Measurements from ENCODE around the gene NMNAT2.
"Not testable (repeated sequence)": the region's sequence is repeated elsewhere in the genome, so short reads cannot be mapped to it uniquely, and the experiment has no call there.

Gene NMNAT2

GRCh38 chr1:183416850-183417771 is 1.1 kb downstream of the NMNAT2 start:
- no peak for DNase-seq

GRCh38 chr1:183414365-183414764 is 3.8 kb downstream of the NMNAT2 start:
- no peak for DNase-seq

GRCh38 chr1:183411091-183411490 is 7.1 kb downstream of the NMNAT2 start:
- DNase-seq: no peak

DNA sequence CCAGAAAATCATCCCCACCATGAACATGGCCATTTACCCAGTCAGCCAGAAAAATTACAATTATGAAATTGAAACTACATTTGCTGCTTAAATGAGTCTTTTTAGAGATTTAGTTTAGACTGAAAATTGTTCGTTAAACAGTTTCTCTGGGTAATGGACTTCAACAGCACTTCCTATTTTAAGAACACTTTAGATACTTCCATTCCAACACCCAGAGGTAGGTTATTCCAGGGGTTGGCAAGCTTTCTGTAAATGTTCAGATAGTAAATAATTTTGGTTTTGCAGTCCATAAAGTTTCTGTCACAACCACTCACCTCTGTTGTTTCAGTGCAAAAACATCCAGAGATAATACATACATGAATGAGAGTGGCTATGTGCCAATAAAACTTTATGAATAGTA is 10.2 kb downstream of the NMNAT2 start:
- no peak for DNase-seq

DNA sequence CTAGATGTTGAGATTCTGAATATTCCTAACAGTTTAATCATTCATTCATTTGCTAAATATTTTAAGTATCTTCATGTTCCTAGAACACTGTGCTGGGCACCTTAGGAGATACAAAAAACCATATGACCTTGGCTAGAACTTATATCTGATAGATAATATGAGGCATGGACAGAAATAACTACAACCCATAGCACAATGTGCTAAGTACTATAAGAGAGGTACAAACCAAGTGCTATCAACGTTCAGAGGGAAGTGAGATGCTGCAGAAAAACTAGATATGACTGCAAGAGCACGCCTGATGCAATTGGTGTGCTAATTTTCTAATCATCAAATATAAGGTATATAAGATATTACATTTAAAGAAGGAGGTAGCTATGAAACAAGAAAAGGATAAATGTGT is 10.7 kb downstream of the NMNAT2 start:
- no peak for DNase-seq

DNA sequence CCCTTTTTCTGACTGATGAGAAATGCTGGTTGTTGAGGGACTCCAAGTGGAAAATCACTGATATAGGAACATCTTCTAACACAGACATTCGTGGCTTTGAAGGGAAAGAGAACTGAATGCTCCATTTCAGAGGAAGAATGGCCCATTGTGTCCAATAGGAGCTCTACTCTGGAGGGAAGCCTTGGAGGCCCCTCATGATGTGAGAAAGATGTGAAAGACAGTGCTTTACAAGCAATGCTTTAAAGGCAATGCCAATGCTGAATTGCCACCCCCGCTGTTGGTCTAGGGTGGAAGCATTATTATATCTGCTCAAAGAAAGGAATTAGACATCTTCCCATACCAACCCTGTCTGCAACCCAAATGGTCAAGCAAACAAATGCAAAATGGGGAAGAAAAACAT is 13.7 kb downstream of the NMNAT2 start:
- no peak for DNase-seq

DNA sequence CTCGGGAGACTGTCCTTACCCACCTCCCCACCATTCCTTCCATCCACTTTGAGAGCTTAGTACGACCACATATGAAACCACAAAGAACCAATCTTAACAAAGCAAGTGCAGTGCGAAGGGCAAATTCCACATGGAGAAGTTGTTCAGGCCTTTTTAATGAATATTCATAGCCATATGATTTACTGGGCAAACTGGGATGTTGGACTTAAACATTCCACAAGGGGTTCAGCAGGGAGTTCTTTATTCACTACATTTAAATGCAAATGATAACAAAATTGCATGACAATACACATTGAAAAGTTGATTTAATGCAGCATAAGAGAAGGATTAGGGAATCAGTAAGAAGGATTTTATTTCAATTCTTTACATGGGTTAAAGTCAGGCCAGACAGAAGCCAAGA is 14.7 kb downstream of the NMNAT2 start:
- no peak for DNase-seq

- DNase-seq: not testable (repeated sequence)
Observed at GRCh38 chr1:183401565-183401964, 16.6 kb downstream of the NMNAT2 start.

DNA sequence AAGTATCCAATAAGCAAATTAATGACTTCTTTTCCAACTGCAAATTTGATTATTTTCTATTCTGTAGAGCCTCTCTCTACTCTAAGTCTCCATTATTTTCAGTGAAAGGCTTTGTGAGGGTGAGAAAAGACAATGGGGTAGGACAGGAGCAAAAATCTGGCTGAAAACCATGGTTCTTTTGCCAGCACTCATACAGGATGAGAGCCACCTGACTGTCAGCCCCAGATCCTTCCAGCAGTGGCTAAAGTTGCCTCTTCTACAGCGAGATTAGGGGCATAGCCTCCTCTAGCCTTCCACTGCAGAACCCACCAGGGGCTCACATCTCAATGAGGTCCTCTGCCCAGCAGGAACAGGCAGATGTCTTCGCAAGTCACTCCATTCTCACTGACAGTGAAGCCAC is 23.7 kb downstream of the NMNAT2 start:
- DNase-seq: no peak

DNA sequence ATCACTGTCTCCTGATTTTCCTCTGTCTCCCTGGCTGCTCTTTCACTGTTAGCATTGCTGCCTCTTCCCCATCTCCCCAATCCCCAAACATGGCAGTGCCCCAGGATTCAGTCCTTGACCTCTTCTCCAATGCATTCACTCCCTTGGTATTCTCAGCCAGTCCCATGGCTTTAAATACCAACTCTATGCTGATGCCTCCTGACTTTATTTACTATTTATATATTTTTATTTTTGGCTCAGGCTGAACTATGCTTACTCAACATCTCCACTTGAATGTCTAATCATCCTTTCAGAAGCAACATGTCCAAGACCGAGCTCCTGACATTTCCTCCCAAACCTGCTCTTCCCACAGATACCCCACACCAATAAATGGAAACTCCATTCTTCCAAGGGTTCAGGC is 26.3 kb downstream of the NMNAT2 start:
- no peak for DNase-seq

GRCh38 chr1:183390561-183390960 is 27.6 kb downstream of the NMNAT2 start:
- DNase-seq: no peak

DNA sequence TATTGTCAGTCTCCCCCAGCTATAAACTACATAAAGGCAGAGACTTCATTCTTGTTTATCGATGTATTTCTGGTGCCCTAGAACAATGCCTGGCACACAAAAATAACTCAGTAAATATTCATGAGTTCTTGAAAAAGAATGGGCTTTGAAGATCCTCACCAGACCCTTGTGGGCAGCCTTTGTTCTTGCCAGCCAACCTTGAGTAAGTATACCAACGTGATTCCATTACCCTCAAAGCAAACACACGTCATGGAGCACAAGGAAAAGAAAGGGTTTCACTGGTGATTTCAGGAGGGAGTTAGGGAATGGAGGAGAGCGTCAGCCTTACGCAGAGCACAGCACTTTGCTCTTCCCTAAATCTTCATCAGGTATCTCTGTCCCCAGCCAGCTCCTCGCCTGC is 29.4 kb downstream of the NMNAT2 start:
- no peak for DNase-seq

DNA sequence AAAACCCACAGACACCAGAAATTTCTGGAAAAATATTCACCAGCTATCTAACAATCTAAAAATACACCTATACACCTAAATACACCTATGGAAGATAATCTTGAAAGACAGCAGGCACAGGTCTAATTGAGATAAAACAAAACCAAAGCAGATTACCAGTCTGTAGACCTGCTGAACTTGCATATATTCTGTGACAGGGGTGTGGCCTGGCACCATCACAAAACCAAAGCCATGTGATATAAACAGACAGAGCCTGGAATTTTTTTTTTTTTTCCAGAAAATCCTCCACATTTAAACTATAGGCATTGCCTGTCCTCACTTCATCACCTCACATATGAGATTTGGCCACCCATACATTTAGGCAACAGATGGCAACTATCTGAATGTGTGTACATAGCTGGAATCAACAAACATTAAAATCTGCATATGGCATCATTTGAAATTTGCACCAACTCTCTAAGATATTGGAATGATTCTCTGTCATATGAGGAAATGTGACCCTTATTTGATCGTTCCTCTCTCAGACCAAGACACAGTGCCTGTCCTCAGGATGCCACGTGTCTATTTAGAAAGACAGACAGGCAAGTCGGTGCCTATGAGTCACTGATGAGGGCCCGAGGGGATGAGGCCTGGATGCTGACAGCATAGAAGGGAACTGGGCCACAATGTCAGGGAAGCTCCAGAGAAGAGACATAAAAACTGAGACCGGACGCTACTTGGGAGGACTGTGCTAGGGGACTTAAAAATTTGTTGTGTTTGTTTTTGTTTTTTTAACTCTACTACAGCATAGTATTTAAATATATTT is 32.6 kb downstream of the NMNAT2 start:
- no peak for DNase-seq

DNA sequence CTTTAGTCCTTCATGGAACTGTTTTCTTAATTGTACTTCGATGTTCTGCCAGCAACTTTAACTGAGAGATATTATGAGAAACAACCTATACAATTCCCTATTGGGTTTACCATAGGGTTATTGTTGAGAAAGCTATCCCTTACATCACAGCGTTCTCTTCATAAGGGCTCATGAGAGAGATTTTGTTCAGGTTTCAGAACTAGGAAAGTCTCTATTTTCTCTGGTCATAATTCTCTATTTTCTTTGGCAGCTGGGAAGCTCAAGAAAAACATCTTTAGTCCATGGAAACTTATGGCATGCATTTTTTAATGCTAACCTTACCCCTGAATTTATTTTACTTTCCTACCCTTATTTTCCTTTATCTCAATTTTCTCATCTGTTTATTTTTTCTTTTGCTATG is 38.2 kb downstream of the NMNAT2 start:
- no peak for DNase-seq

DNA sequence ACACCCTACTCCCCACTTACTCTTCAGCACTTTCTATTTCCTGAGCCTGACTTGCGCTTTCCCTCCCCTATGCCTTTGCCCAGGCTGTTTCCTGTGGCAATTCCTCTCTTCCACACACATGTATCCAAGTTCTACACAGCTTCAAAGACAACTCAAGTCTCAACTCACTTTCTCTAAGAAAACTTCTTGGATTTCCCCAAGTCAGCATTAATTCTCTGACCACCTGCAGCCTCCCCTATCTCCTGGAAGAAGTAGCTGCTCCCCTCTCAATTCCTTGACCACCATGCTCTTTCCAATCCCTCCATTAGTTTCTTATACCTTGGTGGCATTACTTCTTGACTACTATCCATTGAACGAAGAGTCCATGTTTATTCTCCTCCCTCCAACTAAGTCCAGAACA is 42.8 kb downstream of the NMNAT2 start:
- no peak for DNase-seq

DNA sequence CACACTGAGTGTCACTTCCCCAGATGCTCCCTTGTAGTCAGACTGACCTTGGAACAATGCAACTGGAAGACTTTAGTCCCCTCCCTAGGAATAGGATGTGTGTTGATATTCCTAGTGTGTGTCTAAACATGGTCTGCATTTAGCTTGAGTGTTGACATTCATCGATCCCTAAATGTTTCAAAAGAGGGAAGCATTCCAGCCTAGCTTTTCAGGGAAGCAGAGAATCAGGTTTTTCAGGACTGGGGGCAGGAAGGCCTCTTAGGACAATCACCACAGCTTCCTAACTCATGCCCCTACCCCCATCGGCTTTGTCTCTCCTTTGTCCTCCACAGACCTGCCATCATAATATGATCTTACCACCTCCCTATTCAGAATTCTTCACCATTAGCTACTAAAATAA is 43.4 kb downstream of the NMNAT2 start:
- no peak for DNase-seq

- no peak for DNase-seq
Observed at GRCh38 chr1:183372586-183373230, 45.5 kb downstream of the NMNAT2 start.

DNA sequence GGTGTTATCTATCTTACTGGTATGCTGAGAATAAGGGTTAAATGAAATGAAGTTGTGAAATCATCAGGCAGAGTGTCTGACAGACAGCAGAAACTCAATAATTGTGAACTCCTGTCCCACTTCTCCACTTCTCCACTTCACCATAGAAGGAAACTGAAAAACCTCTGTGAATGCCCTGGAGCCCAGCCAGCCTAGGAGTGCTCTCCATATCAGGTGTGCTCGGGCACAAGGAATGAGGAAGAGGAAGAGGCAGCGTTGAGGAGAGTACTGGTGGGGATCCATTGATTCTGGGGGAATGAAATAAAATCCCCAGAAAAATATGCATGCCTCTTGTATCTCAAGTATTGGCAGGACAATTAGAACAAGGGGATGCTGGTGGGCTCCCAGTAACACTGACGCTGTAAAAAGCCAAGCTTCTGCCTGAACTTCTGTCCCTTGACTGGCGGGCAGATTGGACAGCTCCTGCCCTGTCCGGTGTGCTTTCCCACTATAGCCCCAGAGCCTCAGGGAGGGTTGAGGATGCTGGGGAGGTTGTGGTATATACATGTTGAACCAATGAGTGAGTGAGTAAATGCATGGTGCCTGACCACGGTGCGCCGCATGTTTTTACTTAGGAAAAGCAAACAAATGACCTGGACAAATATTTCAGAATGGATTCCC is 47.7 kb downstream of the NMNAT2 start:
- no peak for DNase-seq

GRCh38 chr1:183368213-183369108 is 49.7 kb downstream of the NMNAT2 start:
- peak in 1 of 2 experiments; percentile 18 for DNase-seq

DNA sequence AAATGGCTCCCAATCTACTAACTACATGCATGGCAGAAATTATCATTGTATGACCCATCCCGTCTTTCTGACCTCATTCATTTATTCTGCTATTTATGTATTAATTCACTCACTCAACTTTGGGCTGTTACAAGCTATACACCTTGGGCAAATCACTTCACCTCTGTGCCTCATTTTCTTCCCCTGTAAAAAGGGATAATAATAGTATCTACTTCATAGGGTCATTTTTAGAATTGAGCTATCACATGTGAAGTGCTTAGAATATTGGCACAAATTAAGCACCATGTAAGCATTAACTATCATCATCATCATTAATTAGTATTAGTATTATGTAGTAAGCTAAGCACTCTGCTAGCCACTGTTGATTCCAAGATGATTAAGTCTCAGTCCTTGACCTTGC is 52.1 kb downstream of the NMNAT2 start:
- no peak for DNase-seq

GRCh38 chr1:183365676-183366075 is 52.5 kb downstream of the NMNAT2 start:
- DNase-seq: no peak

DNA sequence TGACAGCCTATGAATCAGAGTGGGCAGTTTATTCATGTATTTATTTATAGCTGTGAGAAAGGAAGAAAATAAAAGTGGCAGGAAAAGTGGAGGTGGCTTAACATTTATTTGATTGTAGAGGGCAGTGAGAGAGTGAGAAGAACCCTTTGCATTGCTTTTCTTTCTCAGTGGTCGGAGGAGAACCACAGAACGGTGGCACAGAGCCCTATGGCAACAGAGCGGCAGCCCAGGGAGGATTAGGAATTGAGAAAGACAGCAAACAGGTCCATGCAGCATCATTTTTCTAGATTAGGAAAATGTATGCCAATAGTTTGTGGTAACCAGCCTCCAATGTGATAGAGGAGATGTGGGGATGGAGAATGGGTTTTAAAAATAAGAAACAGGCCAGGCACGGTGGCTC is 53.1 kb downstream of the NMNAT2 start:
- DNase-seq: no peak
